ENCODE results near the gene NAALADL2. TPM values are rescaled to one million over a fixed set of nuclear protein-coding genes. Genes with fewer than 3 reads are reported as not detected.
A peak's percentile ranks its signal among the peaks of the same experiment; 100 is the strongest.

The NAALADL2 gene
- polyA plus RNA-seq, 2 of the 4 experiments (the other 2 are of a cell fraction) = 0.09 to 0.28 TPM

- no peak for DNase-seq (ENCODE audit: low read depth in 1 of 2, low spot score in 1 of 2)
- H3K27ac ChIP-seq = no peak overlapping the region
- H3K4me1 ChIP-seq = no peaks in the 10 kb centered on the region
- FAIRE-seq = no peak
- no peaks in the 10 kb centered on the region for H3K9me3 ChIP-seq
- no peak overlapping the region for H3K4me3 ChIP-seq
- 55% methylated on average over 2 of the region's 2 CpGs for WGBS (ENCODE audit: missing lambda C conversion rate)
- ATAC-seq = no peak
- CTCF ChIA-PET = no interaction called here
- POLR2A ChIA-PET = no interaction called here
- TF ChIP-seq JUN (IDR thresholded peaks at IDR 0.05) (no peak), KDM1A (IDR thresholded peaks at IDR 0.05; ENCODE audit: low read depth) (no peak), REST (IDR thresholded peaks at IDR 0.05) (no peak), CHD4 (IDR thresholded peaks at IDR 0.05; ENCODE audit: borderline replicate concordance) (no peak), CHD2 (IDR thresholded peaks at IDR 0.05; ENCODE audit: low read length, partially characterized antibody) (no peak), CBX8 (IDR thresholded peaks at IDR 0.05) (no peak), BHLHE40 (IDR thresholded peaks at IDR 0.05; ENCODE audit: low read depth, low read length) (no peak)
- no peak overlapping the region for H3K4me2 ChIP-seq
Observed at GRCh38 chr3:175111036-175111435, 251.9 kb downstream of the NAALADL2 start.

GRCh38 chr3:175118382-175118941 is 259.3 kb downstream of the NAALADL2 start:
- no peak for FAIRE-seq
- no peak overlapping the region for H3K4me2 ChIP-seq
- no peak for ATAC-seq
- POLR2A ChIA-PET = no interaction called here
- no peak overlapping the region for H3K4me3 ChIP-seq
- no peaks in the 10 kb centered on the region for H3K9me3 ChIP-seq
- TF ChIP-seq FOSL2 (IDR thresholded peaks at IDR 0.05) (no peak), FOSL2 (CRISPR knock-in tag; IDR thresholded peaks at IDR 0.05) (no peak), CHD4 (IDR thresholded peaks at IDR 0.05; ENCODE audit: borderline replicate concordance) (no peak), TP53 (CRISPR knock-in tag; IDR thresholded peaks at IDR 0.05) (no peak), POLR2A (IDR thresholded peaks at IDR 0.05; ENCODE audit: low read length) (no peak), EHF (CRISPR knock-in tag; IDR thresholded peaks at IDR 0.05) (no peak), CHD2 (IDR thresholded peaks at IDR 0.05; ENCODE audit: low read length, partially characterized antibody) (no peak), SMC3 (IDR thresholded peaks at IDR 0.05) (no peak), ZSCAN20 (CRISPR knock-in tag; IDR thresholded peaks at IDR 0.05) (no peak)
- H3K4me1 ChIP-seq = no peaks in the 10 kb centered on the region
- WGBS (ENCODE audit: missing lambda C conversion rate) = 30% methylated on average over 1 of the region's 1 CpG
- no peak for DNase-seq (ENCODE audit: low read depth in 1 of 2, low spot score in 1 of 2)
- no peak overlapping the region for H3K27ac ChIP-seq
- CTCF ChIA-PET = no interaction called here

GRCh38 chr3:175121225-175121624 is 262.1 kb downstream of the NAALADL2 start:
- TF ChIP-seq RAD21 (conservative IDR thresholded peaks at IDR 0.05 in 1 of 2, IDR thresholded peaks at IDR 0.05 in 1 of 2) (peak in 1 of 2 experiments; percentile 17; a peak in 1 of 5 replicates), E2F6 (IDR thresholded peaks at IDR 0.05; ENCODE audit: borderline replicate concordance, low read depth) (no peak)

More at GRCh38 chr3:175121225-175121624, 262.1 kb downstream of the NAALADL2 start:
- Histone ChIP-seq H3K4me3 (no peak overlapping the region), H3K4me1 (no peaks in the 10 kb centered on the region), H3K27ac (no peak overlapping the region), H3K9me3 (0 out of 3 replicates have a peak, but pooled peaks cover 3% of the 10 kb centered on the region), H3K4me2 (no peak overlapping the region)
- CTCF ChIA-PET = interaction anchor here (0.9 to 1.6 kb wide), 2 partner anchors 20 to 308 kb away, joined by 3 read pairs; no protein-coding TSS in a partner anchor
- 0% methylated on average over 2 of the region's 2 CpGs for WGBS (ENCODE audit: missing lambda C conversion rate)
- FAIRE-seq = no peak
- ATAC-seq = no peak
- no peak for DNase-seq (ENCODE audit: low read depth in 1 of 2, low spot score in 1 of 2)
- POLR2A ChIA-PET = no interaction called here

Measured in A549 (cell line).